ENCODE measurements around the gene NRXN3.

NRXN3 gene

GRCh38 chr14:79370969-79371368 is 1200.8 kb downstream of the NRXN3 start:
- in situ Hi-C loops (cut with MboI; ENCODE audit: low sequenced_read_pairs, unreplicated experiment) = no loop called here
- no peak for TF ChIP-seq CTCF (IDR thresholded peaks at IDR 0.05; ENCODE audit: borderline replicate concordance, control extremely low read depth, extremely low read depth, insufficient read depth, missing control alignments)
- no peak for DNase-seq (ENCODE audit: low spot score)

GRCh38 chr14:79373451-79373850 is 1203.3 kb downstream of the NRXN3 start:
- in situ Hi-C loops (cut with MboI; ENCODE audit: low sequenced_read_pairs, unreplicated experiment) = no loop called here
- no peak for DNase-seq (ENCODE audit: low spot score)
- TF ChIP-seq CTCF (IDR thresholded peaks at IDR 0.05; ENCODE audit: borderline replicate concordance, control extremely low read depth, extremely low read depth, insufficient read depth, missing control alignments) = no peak

- no peak for DNase-seq (ENCODE audit: low spot score)
- no peak for TF ChIP-seq CTCF (IDR thresholded peaks at IDR 0.05; ENCODE audit: borderline replicate concordance, control extremely low read depth, extremely low read depth, insufficient read depth, missing control alignments)
- in situ Hi-C loops (cut with MboI; ENCODE audit: low sequenced_read_pairs, unreplicated experiment) = no loop called here
These were observed 1205.2 kb downstream of the NRXN3 start for GRCh38 chr14:79375356-79375755.

- no peak for TF ChIP-seq CTCF (IDR thresholded peaks at IDR 0.05; ENCODE audit: borderline replicate concordance, control extremely low read depth, extremely low read depth, insufficient read depth, missing control alignments)
- in situ Hi-C loops (cut with MboI; ENCODE audit: low sequenced_read_pairs, unreplicated experiment) = no loop called here
- DNase-seq (ENCODE audit: low spot score) = no peak
These were observed 1206.4 kb downstream of the NRXN3 start for GRCh38 chr14:79376557-79376956.

- no peak for DNase-seq (ENCODE audit: low spot score)
- no peak for TF ChIP-seq CTCF (IDR thresholded peaks at IDR 0.05; ENCODE audit: borderline replicate concordance, control extremely low read depth, extremely low read depth, insufficient read depth, missing control alignments)
- in situ Hi-C loops (cut with MboI; ENCODE audit: low sequenced_read_pairs, unreplicated experiment) = no loop called here
These were observed 1207.8 kb downstream of the NRXN3 start for GRCh38 chr14:79378020-79378419.

- TF ChIP-seq CTCF (IDR thresholded peaks at IDR 0.05; ENCODE audit: borderline replicate concordance, control extremely low read depth, extremely low read depth, insufficient read depth, missing control alignments) = no peak
- no peak for DNase-seq (ENCODE audit: low spot score)
- in situ Hi-C loops (cut with MboI; ENCODE audit: low sequenced_read_pairs, unreplicated experiment) = no loop called here
These were observed 1209.1 kb downstream of the NRXN3 start for GRCh38 chr14:79379266-79379665.

GRCh38 chr14:79383031-79383430 is 1212.9 kb downstream of the NRXN3 start:
- no peak for TF ChIP-seq CTCF (IDR thresholded peaks at IDR 0.05; ENCODE audit: borderline replicate concordance, control extremely low read depth, extremely low read depth, insufficient read depth, missing control alignments)
- in situ Hi-C loops (cut with MboI; ENCODE audit: low sequenced_read_pairs, unreplicated experiment) = no loop called here
- DNase-seq (ENCODE audit: low spot score) = no peak
